Sigmoid colon (tissue), 4 donors: Measurements from ENCODE around the gene MYH9.

Source experiments
- EP300 ChIP-seq, 4 donors: sonication (generic); formaldehyde crosslinking; IDR thresholded peaks; one replicate each; pipeline ENCODE4 v1.6.1; 2017; ENCODE audit warnings: antibody characterized with exemption in 4 of 4
- POLR2A ChIP-seq, 2 donors: fragments of 450-650 bp; IDR thresholded peaks; one replicate each; pipeline ENCODE4 v1.6.1; 2016; ENCODE audit warnings: antibody characterized with exemption in 2 of 2, mild to moderate bottlenecking in 2 of 2, moderate library complexity in 2 of 2
- POLR2AphosphoS5 ChIP-seq, 4 donors: sonication (generic); formaldehyde crosslinking; IDR thresholded peaks; one replicate each; pipeline ENCODE4 v1.6.1; 2017; ENCODE audit warnings: antibody characterized with exemption in 4 of 4
- TF ChIP-seq, protein P1 (sequence below), 4 experiments: fragments of 450-650 bp in 3 of 4; fragments of 200-600 bp in 1 of 4; IDR thresholded peaks; one replicate each; pipeline ENCODE4 v1.5.1; 2016 to 2019; ENCODE audit warnings: antibody characterized with exemption in 4 of 4, mild to moderate bottlenecking in 3 of 4, moderate library complexity in 2 of 4

DNA sequence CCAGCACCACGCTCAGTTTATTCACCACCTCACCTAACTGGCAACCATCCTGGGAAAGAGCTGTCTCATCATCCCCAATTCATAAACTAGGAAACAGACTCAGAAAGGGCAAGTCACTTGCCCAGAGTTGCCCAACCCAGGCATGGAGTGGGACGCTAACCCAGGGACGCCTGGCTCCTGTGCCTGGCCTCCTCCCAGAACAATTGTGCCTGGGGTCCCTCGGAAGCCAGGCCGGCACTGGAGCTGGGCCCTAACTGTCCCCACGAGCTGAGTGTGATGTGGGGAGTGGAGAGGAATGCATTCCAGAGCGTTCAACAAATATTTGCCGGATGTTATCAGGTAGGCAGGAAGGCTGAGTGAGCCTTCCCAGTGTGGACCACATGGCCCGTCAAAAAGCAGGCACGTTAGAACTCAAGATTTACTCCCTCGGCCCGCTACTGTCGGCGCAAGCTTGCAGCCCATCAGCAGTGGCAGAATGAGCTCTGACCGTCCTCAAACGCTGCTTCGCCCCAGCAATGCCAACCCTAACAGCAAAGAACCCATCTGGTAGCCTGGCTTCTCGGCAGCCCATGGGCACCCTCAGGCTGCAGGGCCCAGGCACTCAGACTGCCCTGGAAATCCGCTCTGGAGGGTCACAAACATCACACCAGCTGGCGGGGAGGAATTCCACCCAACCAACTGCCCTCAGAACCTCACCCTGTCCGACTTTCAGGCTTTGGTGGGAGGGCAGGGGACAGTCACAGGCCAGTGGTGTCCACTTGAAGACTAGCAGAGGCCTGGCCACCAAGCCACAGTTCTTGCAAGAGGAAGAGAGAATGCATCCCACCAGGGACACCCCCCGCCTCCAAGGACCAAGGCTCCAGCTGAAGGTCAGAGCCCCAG lies 35.6 kb downstream of the MYH9 start:
- TF ChIP-seq POLR2A (IDR thresholded peaks at IDR 0.05): no peak
- peak in 1 of 4 donors; percentile 4 for TF ChIP-seq EP300 (IDR thresholded peaks at IDR 0.05)
- TF ChIP-seq, protein P1, sequence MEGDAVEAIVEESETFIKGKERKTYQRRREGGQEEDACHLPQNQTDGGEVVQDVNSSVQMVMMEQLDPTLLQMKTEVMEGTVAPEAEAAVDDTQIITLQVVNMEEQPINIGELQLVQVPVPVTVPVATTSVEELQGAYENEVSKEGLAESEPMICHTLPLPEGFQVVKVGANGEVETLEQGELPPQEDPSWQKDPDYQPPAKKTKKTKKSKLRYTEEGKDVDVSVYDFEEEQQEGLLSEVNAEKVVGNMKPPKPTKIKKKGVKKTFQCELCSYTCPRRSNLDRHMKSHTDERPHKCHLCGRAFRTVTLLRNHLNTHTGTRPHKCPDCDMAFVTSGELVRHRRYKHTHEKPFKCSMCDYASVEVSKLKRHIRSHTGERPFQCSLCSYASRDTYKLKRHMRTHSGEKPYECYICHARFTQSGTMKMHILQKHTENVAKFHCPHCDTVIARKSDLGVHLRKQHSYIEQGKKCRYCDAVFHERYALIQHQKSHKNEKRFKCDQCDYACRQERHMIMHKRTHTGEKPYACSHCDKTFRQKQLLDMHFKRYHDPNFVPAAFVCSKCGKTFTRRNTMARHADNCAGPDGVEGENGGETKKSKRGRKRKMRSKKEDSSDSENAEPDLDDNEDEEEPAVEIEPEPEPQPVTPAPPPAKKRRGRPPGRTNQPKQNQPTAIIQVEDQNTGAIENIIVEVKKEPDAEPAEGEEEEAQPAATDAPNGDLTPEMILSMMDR (IDR thresholded peaks at IDR 0.05): no peak
- TF ChIP-seq POLR2AphosphoS5 (IDR thresholded peaks at IDR 0.05): peak; percentile 6 to 31 (median 17)
